Left hindlimb (tissue), 1 donor: ENCODE measurements around the gene PLCB3.
"Not testable (repeated sequence)": the region's sequence is repeated elsewhere in the genome, so short reads cannot be mapped to it uniquely, and the experiment has no call there.

Experiments
- DNase-seq: peaks from one replicate; pipeline ENCODE4 v3.0.0-alpha.2; 2018

Gene PLCB3

DNA sequence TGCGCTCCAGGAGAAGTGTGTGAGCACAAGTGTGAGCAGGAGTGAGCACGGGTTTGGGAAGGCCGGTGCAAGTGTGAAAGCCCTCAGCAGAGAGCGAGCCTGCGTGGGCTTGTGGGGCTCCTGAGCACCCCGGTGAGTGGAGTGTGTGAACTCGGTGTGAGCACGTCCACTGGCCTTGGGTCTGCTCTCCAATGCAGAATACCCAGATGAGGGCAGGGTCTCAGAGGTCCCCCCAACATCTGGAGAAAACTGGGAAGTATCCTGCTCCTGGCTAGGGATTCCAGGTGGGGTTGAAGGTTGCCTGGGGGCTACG lies 55.2 kb downstream of the PLCB3 start:
- no peak for DNase-seq

DNA sequence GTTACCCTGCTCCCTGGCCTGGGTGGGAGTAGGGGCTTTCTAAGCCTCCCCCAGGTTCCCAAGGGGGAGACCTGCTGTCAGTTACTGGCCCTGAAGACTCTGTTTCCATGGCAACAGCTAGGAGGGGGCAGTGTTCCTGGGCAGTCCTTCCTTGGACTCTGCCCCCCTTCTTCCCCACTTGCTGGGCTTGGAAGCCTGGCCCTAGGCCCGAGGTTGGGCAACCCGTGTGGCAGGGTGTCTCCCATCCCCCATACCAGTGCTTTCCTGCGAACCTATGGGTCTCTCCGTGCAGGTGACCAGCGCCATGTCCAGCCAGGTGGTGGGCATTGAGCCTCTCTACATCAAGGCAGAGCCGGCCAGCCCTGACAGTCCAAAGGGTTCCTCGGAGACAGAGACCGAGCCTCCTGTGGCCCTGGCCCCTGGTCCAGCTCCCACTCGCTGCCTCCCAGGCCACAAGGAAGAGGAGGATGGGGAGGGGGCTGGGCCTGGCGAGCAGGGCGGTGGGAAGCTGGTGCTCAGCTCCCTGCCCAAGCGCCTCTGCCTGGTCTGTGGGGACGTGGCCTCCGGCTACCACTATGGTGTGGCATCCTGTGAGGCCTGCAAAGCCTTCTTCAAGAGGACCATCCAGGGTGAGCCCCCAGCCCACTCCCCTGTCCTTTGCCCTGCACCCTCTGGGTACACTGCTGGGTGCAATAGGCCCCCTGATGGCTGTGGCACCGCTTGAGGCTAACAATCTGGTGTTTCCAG lies 55.7 kb downstream of the PLCB3 start:
- DNase-seq = no peak

DNA sequence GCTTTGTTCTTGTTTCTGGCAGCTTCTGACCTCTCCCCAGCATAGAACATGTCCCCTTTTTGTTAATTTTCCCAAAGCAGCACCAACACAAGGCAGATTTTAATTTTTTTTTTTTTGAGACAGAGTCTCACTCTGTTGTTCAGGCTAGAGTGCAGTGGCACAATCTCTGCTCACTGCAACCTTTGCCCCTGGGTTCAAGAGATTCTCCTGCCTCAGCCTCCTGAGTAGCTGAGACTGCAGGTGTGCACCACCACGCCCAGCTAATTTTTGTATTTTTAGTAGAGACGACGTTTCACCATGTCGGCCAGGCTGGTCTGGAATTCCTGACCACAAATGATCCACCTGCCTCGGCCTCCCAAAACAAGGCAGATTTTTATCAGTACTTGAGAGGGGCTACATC lies 56.5 kb downstream of the PLCB3 start:
- not testable (repeated sequence) for DNase-seq

DNA sequence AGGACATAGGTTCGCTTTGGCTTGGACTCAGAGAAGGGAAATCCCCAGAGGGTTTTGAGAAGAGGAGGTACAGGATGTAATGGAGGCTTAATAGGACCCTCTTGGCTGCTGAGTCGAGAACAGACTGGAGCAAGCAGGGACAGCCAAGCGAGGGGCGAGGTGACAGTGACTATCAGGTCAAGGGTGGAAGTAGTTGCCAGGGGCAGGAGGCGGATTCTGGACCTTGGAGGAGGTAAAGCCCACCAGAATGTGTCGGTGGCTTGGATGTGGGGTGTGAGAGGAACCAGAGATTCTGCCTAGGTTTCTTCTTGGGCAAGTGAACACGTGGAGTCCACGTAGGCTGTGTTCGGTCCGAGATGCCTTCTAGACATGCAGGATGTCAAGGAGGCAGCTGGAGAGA lies 61.6 kb downstream of the PLCB3 start:
- no peak for DNase-seq

DNA sequence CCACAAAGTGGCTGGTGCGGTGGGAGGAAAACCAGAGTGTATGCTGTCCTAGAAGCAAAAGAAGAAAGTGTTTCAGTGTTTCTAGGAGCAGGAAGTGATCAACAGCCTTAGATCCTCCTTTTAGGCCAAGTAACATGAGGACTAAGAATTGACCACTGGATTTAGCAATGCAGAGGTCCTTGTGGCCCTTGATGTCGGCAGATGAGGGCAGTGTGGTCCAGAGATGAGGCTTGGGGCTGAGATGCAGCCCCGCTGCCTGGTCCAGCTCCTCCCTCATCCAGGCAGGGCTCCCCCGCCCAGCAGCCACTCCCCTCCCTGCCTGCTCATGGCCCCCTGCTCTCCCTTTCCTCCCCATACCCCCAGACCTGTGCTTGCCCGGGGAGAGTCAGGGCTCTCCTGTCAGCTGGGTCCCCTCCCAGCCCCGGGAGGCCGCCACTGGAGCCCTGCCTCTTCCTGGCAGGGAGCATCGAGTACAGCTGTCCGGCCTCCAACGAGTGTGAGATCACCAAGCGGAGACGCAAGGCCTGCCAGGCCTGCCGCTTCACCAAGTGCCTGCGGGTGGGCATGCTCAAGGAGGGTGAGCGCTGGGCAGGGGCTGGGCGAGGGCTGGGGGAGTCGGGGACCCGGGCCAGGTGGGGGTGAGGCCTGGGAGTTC lies 62.3 kb downstream of the PLCB3 start:
- DNase-seq = no peak

DNA sequence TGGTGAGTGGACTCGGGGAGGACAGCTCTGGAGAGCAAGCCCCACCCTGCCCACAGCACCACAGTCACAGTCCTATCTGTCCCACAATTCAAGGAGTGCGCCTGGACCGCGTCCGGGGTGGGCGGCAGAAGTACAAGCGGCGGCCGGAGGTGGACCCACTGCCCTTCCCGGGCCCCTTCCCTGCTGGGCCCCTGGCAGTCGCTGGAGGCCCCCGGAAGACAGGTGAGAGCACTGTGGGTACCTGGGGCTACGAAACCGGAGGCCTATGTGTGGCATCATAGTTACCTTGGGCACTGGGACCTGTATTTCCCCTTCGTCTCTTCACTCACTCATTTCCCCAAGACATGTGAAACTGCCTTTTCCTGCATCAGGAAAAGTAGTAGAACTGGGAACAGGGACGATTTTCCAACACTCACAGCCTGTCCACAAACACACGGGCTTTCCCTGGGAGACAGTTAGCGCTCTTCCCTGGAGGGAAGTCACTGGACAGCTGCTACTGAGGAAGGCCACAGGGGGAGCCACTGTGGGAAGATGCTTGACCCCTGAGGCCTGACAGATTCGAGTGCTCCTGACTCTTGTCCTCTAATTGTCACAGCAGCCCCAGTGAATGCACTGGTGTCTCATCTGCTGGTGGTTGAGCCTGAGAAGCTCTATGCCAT lies 62.9 kb downstream of the PLCB3 start:
- no peak for DNase-seq

DNA sequence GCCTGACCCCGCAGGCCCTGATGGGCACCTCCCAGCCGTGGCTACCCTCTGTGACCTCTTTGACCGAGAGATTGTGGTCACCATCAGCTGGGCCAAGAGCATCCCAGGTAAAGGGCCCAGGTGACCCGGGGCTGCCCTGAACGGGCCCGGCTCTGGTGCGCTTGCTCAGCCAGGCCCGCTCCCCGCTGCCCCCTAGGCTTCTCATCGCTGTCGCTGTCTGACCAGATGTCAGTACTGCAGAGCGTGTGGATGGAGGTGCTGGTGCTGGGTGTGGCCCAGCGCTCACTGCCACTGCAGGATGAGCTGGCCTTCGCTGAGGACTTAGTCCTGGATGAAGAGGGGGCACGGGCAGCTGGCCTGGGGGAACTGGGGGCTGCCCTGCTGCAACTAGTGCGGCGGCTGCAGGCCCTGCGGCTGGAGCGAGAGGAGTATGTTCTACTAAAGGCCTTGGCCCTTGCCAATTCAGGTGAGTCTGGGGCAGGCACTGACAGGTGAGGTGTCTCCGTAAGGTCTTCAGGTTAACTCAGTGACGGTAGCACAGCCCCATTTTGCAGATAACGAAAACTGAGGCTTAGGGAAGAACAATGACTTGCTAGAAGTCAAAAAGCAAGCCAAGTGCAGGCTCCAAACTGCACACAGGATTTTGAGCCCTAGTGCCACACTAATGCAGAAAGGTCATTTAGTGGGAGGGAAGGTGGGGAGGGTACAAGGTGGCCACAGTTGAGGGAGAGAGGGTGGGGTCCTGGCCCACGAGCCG lies 63.7 kb downstream of the PLCB3 start:
- DNase-seq = no peak

DNA sequence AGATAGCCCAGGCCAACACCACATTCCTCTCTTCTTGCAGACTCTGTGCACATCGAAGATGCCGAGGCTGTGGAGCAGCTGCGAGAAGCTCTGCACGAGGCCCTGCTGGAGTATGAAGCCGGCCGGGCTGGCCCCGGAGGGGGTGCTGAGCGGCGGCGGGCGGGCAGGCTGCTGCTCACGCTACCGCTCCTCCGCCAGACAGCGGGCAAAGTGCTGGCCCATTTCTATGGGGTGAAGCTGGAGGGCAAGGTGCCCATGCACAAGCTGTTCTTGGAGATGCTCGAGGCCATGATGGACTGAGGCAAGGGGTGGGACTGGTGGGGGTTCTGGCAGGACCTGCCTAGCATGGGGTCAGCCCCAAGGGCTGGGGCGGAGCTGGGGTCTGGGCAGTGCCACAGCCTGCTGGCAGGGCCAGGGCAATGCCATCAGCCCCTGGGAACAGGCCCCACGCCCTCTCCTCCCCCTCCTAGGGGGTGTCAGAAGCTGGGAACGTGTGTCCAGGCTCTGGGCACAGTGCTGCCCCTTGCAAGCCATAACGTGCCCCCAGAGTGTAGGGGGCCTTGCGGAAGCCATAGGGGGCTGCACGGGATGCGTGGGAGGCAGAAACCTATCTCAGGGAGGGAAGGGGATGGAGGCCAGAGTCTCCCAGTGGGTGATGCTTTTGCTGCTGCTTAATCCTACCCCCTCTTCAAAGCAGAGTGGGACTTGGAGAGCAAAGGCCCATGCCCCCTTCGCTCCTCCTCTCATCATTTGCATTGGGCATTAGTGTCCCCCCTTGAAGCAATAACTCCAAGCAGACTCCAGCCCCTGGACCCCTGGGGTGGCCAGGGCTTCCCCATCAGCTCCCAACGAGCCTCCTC lies 64.6 kb downstream of the PLCB3 start:
- DNase-seq = not testable (repeated sequence)

DNA sequence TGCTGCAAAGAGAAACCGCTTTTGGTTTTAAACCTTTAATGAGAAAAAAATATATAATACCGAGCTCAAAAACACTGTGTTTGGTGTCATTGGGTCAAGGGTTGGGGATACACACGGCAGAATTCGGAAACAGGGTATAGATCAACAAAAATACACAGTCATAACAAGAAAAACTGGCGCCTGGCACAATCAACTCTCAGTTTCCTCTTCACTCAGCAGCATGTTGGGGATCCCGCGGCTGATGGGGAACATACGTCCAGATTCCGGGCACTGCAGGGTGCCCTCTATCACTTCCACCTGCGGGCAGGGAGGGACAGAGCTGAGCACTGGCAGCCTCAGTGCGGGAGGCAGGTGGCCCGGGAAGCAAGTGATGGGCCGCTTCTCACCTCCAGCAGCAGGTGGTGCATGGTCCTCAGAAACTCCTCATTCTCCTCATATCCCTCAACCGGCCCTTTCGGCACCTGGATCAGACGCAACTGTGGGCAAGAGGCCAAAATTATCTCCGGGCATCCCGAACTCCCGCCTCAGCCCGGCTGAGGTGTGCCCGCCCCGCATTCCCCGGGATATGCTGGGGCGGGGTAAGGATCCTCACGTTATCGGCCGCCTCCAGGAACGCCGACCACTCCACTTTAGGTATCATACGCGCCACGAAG lies 65.5 kb downstream of the PLCB3 start:
- DNase-seq = no peak

DNA sequence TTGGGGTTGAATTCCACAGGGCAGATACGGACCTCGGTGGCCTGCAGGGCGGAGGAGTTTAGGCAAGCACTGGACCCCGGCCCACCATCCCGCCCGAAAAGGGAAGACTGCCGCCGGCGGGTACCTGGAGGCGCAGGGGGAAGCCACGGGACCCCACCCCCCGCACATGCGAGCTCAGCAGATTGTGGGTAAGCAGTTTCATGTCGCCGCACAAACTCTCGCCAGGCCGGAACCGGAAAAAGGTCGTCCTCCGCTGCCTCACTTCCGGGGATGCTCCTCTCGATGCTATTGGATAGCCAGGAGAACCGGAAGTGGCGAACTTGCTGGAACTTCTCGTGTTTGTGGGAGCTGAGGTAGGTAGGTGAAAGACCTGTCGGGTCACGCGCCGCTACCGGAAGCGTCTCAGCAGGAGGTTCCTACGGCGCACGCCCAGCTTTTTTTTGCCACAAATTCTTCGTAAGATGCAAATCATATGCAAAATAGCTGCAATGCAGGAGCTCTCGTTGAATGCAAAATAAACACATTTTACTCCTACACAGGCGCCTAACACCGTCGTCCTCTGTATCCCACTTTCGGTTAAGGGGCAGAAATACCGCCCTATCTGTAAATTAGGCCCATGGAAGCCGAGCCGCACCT lies 66.1 kb downstream of the PLCB3 start, which contains the start of gene TRMT112:
Gene TRMT112 (minus strand): TSS at position 235 of the 636 bp plus-strand sequence. CDS start 33 bp downstream, at position 202.
- peak; percentile 97 for DNase-seq

DNA sequence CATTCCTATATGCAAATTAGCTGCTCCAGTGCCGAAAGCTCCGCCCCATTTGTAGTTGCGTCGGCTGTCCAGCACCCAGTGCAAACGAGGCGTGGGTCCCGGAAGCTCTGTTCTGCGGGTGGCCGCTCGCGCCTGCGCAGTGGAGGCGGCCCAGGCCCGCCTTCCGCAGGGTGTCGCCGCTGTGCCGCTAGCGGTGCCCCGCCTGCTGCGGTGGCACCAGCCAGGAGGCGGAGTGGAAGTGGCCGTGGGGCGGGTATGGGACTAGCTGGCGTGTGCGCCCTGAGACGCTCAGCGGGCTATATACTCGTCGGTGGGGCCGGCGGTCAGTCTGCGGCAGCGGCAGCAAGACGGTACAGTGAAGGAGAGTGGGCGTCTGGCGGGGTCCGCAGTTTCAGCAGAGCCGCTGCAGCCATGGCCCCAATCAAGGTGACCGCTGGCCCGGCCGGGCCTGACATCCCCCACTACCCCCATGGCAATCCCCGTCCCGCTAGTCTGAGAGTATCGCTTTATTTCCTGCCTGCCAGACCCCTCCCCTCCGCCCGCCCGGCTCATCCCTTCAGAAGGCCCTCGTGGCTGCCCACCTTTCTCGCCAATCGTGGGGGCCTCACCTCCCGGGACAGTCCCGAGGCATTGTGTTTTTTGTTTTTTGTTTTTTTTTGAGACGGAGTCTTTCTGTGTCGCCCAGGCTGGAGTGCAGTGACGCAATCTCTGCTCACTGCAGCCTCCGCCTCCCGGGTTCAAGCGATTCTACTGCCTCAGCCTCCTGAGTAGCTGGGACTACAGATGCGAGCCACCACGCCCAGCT lies 66.8 kb downstream of the PLCB3 start, which contains the start of gene PRDX5:
Gene PRDX5 (plus strand): TSS at position 161 of the 805 bp plus-strand sequence. CDS start 95 bp downstream, at position 256.
- peak; percentile 98 for DNase-seq
